Naive B cell (primary cell): Measurements from ENCODE around the gene HOXD8. TPM values are rescaled to one million over a fixed set of nuclear protein-coding genes. Genes with fewer than 3 reads are reported as not detected.

Experiments
- ATAC-seq, 2 donors: fragments of 150-1000 bp; cut with Tn5 transposase; 2 replicates each; pipeline ENCODE4 v1.10.0; 2021; ENCODE audit warnings: low read depth in 2 of 2, mild to moderate bottlenecking in 2 of 2, moderate library complexity in 2 of 2
- DNase-seq: peaks from one replicate; pipeline ENCODE4 v3.0.0; 2022
- H3K27ac Mint-ChIP-seq, 6 donors: one replicate each; pipeline ENCODE4 v1.8.0; 2020 to 2022; ENCODE audit warnings: mild to moderate bottlenecking in 6 of 6, mixed read lengths in 6 of 6, moderate library complexity in 5 of 6, inconsistent platforms in 2 of 6
- H3K27me3 Mint-ChIP-seq, 3 donors: one replicate each; pipeline ENCODE4 v1.8.0; 2021 to 2022; ENCODE audit warnings: mixed read lengths in 3 of 3, mild to moderate bottlenecking in 1 of 3
- H3K36me3 Mint-ChIP-seq, 2 donors: one replicate each; pipeline ENCODE4 v1.8.0; 2020 to 2022; ENCODE audit warnings: mixed read lengths in 2 of 2, inconsistent platforms in 1 of 2, mild to moderate bottlenecking in 1 of 2
- H3K4me1 Mint-ChIP-seq, 3 donors: one replicate each; pipeline ENCODE4 v1.8.0; 2020 to 2022; ENCODE audit warnings: mixed read lengths in 3 of 3, inconsistent platforms in 1 of 3, mild to moderate bottlenecking in 1 of 3, moderate library complexity in 1 of 3
- H3K4me3 Mint-ChIP-seq, 8 donors: one replicate each; pipeline ENCODE4 v1.8.0; 2020 to 2022; ENCODE audit warnings: mild to moderate bottlenecking in 8 of 8, mixed read lengths in 8 of 8, moderate library complexity in 8 of 8, inconsistent platforms in 2 of 8
- H3K9me3 Mint-ChIP-seq, 7 donors: one replicate each; pipeline ENCODE4 v1.8.0; 2020 to 2022; ENCODE audit warnings: mixed read lengths in 7 of 7, mild to moderate bottlenecking in 5 of 7, inconsistent platforms in 2 of 7, moderate library complexity in 1 of 7
- polyA plus RNA-seq, 6 donors: library from polyadenylated mRNA; unstranded; fragments of 300-500 nt; fragmentation: Illumina TruSeq; gene quantifications; one replicate each; pipeline ENCODE4 v1.2.3, GENCODE V29; 2021; ENCODE audit warnings: low read depth in 6 of 6

HOXD8 gene
- polyA plus RNA-seq, 6 donors from 2014 or later, result not detected

DNA sequence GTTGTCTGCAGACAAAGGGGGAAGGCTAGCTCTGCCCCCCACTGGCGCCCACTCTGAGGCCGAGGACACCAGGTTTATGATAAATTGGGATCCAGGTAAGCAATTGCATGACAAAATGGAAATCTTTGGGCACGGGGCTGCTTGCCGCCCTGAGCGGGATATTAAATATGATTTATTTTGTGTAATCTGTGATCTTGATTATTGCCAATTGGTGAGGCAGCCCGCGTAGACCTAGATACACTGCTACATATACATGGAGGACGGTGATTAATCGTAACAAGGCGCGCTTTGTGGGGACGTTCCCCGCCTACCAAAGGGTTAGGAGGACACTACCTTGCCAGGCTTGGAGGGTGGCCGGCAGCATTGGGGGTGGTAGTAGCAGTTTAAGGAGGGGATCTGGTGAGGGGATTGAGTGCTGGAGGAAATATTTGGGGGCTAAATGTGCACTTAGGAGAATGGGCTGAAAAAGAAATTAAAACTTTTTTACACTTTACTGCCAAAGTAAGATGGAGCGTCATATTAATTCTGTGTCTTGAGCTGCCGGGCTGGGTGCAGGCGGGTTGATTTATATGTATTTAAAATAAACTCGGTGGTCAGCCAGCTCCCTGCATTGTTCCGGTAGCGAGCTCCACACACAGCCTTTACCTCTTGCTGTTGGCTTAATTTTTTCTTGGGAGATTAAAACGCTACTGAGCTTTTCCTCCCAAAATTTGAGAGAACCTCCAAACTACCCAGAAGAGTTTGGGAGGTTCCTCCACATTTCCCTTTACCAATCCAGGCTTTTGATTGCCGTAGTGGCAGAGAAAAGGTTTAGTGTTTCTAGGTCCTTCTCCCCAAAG is 31.7 kb downstream of the HOXD8 start:
- Mint-ChIP-seq H3K27me3 (peaks cover 63 to 89% (median 81%) of the 10 kb centered on the region in 3 donors), H3K4me3 (peak overlapping the region in 4 of 8 donors; percentile 33 to 79 (median 48)), H3K36me3 (peaks cover 0 to 21% of the 10 kb centered on the region in 2 donors), H3K9me3 (peaks cover 4 to 20% (median 11%) of the 10 kb centered on the region in 7 donors), H3K27ac (peak overlapping the region in 1 of 6 donors; percentile 93), H3K4me1 (peaks cover 8 to 23% (median 16%) of the 10 kb centered on the region in 3 donors)
- no peak for ATAC-seq
- no peak for DNase-seq

GRCh38 chr2:176161825-176162626 is 32.5 kb downstream of the HOXD8 start:
- Mint-ChIP-seq H3K36me3 (peaks cover 3 to 21% of the 10 kb centered on the region in 2 donors), H3K27ac (peak overlapping the region in 1 of 6 donors; percentile 39), H3K4me3 (peak overlapping the region in 2 of 8 donors; percentile 7 to 79), H3K27me3 (peaks cover 65 to 91% (median 81%) of the 10 kb centered on the region in 3 donors), H3K9me3 (peaks cover 4 to 21% (median 12%) of the 10 kb centered on the region in 7 donors), H3K4me1 (peaks cover 8 to 23% (median 16%) of the 10 kb centered on the region in 3 donors)
- no peak for DNase-seq
- ATAC-seq, result no peak

DNA sequence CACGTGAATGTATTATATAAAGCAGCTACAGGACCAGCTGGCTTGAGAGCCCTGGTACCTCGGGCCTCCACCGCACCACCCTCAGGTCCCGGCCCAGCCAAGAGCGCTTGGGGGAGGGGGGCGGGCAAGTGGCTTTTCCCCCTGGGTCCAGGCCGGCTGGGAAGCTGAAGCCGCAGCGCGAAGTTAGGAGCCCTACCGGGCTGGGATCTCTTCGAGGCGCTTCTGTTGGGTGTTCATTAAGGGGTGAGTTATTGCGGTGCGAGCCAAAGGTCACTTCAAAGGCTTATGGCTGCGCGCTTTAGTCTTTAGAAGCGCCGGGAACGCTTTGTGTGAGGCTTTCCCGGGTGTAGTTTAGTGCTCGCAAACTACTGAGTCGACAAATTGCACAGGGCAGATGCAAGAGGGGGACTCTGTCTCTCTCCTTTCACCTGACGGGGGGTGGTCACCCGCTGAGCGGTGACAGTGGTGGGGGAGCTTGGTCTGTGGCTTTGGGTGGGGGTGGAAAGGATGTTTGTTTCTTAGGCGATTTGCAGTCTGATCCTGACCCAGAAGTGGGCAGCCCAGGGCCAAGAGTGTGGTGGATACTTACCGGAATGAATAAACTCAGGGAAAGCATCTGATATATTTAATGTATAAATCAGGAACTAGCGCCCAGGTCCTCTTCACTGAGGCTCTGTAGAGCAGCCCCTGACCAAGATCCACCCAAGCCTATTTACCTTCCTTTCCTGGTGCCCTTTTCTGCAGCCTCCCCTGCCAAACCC is 33.6 kb downstream of the HOXD8 start:
- peaks cover 4 to 30% (median 9%) of the 10 kb centered on the region in 7 donors for H3K9me3 Mint-ChIP-seq
- H3K4me3 Mint-ChIP-seq, result peak overlapping the region in 2 of 8 donors; percentile 35 to 78
- no peak for DNase-seq
- peak overlapping the region in 2 of 6 donors; percentile 53 to 92 for H3K27ac Mint-ChIP-seq
- no peak for ATAC-seq
- peaks cover 67 to 92% (median 79%) of the 10 kb centered on the region in 3 donors for H3K27me3 Mint-ChIP-seq
- peaks cover 7 to 13% of the 10 kb centered on the region in 2 donors for H3K36me3 Mint-ChIP-seq
- H3K4me1 Mint-ChIP-seq, result peaks cover 4 to 17% (median 15%) of the 10 kb centered on the region in 3 donors

- Mint-ChIP-seq H3K27ac (peak overlapping the region in 4 of 6 donors; percentile 9 to 92 (median 56)), H3K4me3 (peak overlapping the region in 3 of 8 donors; percentile 29 to 78 (median 35)), H3K36me3 (peaks cover 7 to 13% of the 10 kb centered on the region in 2 donors), H3K27me3 (peaks cover 62 to 91% (median 75%) of the 10 kb centered on the region in 3 donors), H3K4me1 (peaks cover 4 to 15% (median 10%) of the 10 kb centered on the region in 3 donors), H3K9me3 (peaks cover 4 to 30% (median 9%) of the 10 kb centered on the region in 7 donors)
- ATAC-seq (no peak), DNase-seq (no peak)
Measured at GRCh38 chr2:176163672-176164056, 34.2 kb downstream of the HOXD8 start.

- peaks cover 4 to 15% (median 10%) of the 10 kb centered on the region in 3 donors for H3K4me1 Mint-ChIP-seq
- DNase-seq (no peak), ATAC-seq (no peak)
- peak overlapping the region in 4 of 6 donors; percentile 27 to 92 (median 88) for H3K27ac Mint-ChIP-seq
- H3K36me3 Mint-ChIP-seq, result peaks cover 7 to 13% of the 10 kb centered on the region in 2 donors
- peak overlapping the region in 2 of 8 donors; percentile 69 to 78 for H3K4me3 Mint-ChIP-seq
- peaks cover 62 to 96% (median 80%) of the 10 kb centered on the region in 3 donors for H3K27me3 Mint-ChIP-seq
- peaks cover 4 to 30% (median 9%) of the 10 kb centered on the region in 7 donors for H3K9me3 Mint-ChIP-seq
Measured at GRCh38 chr2:176164201-176164600, 34.7 kb downstream of the HOXD8 start.

- peak overlapping the region in 3 of 8 donors; percentile 20 to 78 (median 69) for H3K4me3 Mint-ChIP-seq
- no peak for ATAC-seq
- peaks cover 4 to 30% (median 9%) of the 10 kb centered on the region in 7 donors for H3K9me3 Mint-ChIP-seq
- no peak for DNase-seq
- peak overlapping the region in 4 of 6 donors; percentile 27 to 92 (median 62) for H3K27ac Mint-ChIP-seq
- H3K36me3 Mint-ChIP-seq, result peaks cover 7 to 13% of the 10 kb centered on the region in 2 donors
- H3K4me1 Mint-ChIP-seq, result peaks cover 4 to 15% (median 10%) of the 10 kb centered on the region in 3 donors
- H3K27me3 Mint-ChIP-seq, result peaks cover 65 to 96% (median 85%) of the 10 kb centered on the region in 3 donors
Measured at GRCh38 chr2:176164611-176165369, 35.3 kb downstream of the HOXD8 start.

DNA sequence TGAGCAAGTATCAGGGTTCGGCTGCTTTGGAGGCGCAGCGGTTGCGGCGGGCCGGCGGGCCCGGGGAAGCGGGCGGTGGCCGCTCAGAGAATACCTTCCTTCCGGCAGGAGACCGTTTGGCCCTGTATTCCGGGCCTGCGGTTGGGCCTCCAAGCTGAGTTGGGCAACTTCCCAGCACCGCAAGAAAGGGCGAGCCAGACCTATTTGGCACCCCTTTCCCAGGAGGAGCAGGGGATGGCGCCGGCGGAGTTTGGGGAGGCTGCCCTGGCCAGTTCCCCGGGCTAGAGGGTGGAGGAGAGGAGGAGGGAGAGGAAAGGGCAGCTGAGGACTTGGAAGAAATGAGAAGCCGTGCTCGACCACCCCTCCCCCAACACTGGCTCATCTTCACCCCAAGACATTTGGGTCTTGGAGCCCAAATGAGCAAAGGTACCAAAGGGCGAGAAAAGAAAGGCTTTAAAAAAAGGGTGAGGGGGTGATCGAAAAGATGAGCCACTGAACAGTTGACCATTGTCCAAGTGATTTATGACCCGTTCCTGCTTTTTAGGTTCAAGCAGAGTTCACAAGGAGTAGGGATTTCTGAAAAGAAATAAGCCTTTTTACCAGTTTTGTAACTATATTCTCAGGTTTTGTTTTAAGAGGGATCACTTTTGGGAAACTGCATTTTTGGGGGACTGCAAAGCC is 36.0 kb downstream of the HOXD8 start:
- no peak for ATAC-seq
- Mint-ChIP-seq H3K4me1 (peaks cover 4 to 15% (median 10%) of the 10 kb centered on the region in 3 donors), H3K9me3 (peaks cover 4 to 30% (median 9%) of the 10 kb centered on the region in 7 donors), H3K36me3 (peaks cover 7 to 13% of the 10 kb centered on the region in 2 donors), H3K4me3 (peak overlapping the region in 3 of 8 donors; percentile 20 to 69 (median 47)), H3K27ac (peak overlapping the region in 1 of 6 donors; percentile 62), H3K27me3 (peaks cover 72 to 99% (median 88%) of the 10 kb centered on the region in 3 donors)
- DNase-seq, result no peak

DNA sequence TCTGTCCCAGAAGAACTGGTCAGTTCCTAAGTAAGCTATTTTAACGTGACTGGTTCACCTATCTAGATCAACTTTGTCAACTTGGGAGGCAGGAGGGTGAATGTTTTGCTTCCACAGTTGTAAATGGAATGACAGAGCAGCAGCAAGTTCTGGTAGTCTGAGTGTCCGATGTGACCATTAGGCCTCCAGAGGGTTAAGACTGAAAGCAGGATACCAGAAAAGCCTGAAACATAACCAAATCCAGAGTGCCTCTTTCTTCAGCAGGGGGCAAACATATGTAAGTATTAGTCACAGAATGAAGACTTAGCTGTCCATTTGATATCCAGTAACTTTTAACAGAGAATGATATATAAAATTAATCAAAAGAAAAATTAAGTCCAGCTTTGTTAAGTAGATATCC is 36.8 kb downstream of the HOXD8 start:
- Mint-ChIP-seq H3K4me3 (peak overlapping the region in 1 of 8 donors; percentile 47), H3K9me3 (peaks cover 4 to 26% (median 9%) of the 10 kb centered on the region in 7 donors), H3K36me3 (peaks cover 7 to 13% of the 10 kb centered on the region in 2 donors), H3K27ac (no peak overlapping the region), H3K27me3 (peaks cover 69 to 99% (median 88%) of the 10 kb centered on the region in 3 donors), H3K4me1 (peaks cover 4 to 10% (median 9%) of the 10 kb centered on the region in 3 donors)
- ATAC-seq, result no peak
- DNase-seq, result no peak

DNA sequence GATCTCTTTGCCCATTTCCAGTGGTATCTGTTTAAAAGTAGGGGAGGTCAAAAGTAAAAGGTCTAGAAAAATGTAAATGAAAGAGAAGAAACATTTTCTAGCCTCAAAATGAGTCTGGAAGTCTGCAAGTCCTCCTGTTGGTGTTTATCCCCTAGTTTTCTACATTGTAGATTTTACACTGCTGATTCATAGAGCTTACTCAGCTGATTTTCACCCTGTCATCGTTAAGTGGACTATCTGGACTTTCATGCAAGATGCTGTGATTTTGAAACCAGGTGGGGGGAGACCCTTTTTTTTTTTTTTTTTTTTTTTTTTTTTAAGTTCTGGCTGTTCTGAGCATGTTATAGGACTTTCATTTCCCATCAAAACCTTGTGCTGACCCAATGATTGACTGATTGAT is 37.9 kb downstream of the HOXD8 start:
- peak overlapping the region in 1 of 6 donors; percentile 5 for H3K27ac Mint-ChIP-seq
- peaks cover 59 to 96% (median 86%) of the 10 kb centered on the region in 3 donors for H3K27me3 Mint-ChIP-seq
- H3K36me3 Mint-ChIP-seq, result peaks cover 7 to 13% of the 10 kb centered on the region in 2 donors
- H3K4me1 Mint-ChIP-seq, result peaks cover 8 to 10% (median 9%) of the 10 kb centered on the region in 3 donors
- ATAC-seq, result no peak
- peak overlapping the region in 1 of 8 donors; percentile 39 for H3K4me3 Mint-ChIP-seq
- DNase-seq, result no peak
- H3K9me3 Mint-ChIP-seq, result peaks cover 4 to 25% (median 9%) of the 10 kb centered on the region in 7 donors

- H3K27ac Mint-ChIP-seq, result no peak overlapping the region
- peaks cover 2 to 12% (median 6%) of the 10 kb centered on the region in 3 donors for H3K4me1 Mint-ChIP-seq
- peaks cover 61 to 90% (median 79%) of the 10 kb centered on the region in 3 donors for H3K27me3 Mint-ChIP-seq
- peaks cover 4 to 7% of the 10 kb centered on the region in 2 donors for H3K36me3 Mint-ChIP-seq
- ATAC-seq (no peak), DNase-seq (no peak)
- peak overlapping the region in 1 of 8 donors; percentile 3 for H3K4me3 Mint-ChIP-seq
- peaks cover 2 to 14% (median 5%) of the 10 kb centered on the region in 7 donors for H3K9me3 Mint-ChIP-seq
Measured at GRCh38 chr2:176169181-176169580, 39.7 kb downstream of the HOXD8 start.

DNA sequence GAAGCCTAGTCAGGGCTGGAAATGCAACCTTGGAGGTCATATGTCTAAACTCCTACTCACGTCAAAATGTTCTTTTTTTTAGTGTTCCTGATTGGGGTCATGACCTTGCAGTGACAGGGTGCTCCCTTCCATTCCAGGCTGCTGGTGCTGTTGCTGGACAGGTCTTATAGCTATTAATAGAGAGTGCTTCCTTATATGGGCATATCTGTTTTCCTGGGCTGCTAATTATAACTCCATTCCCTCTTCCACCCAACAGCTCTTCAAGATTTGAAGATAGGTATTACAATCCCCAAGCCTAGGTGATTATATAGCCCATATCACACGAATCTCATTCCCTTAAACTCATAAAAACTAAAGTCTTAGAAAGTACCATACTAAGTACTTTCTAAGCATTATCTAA is 40.2 kb downstream of the HOXD8 start:
- no peak for ATAC-seq
- DNase-seq, result no peak
- Mint-ChIP-seq H3K27ac (peak overlapping the region in 1 of 6 donors; percentile 48), H3K4me3 (no peak overlapping the region), H3K27me3 (peaks cover 57 to 90% (median 76%) of the 10 kb centered on the region in 3 donors), H3K36me3 (peaks cover 0 to 7% of the 10 kb centered on the region in 2 donors), H3K9me3 (peaks cover 0 to 11% (median 3%) of the 10 kb centered on the region in 7 donors), H3K4me1 (peaks cover 0 to 13% (median 4%) of the 10 kb centered on the region in 3 donors)
